ENCODE results near the gene XIRP2. TPM values are rescaled to one million over a fixed set of nuclear protein-coding genes. Genes with fewer than 3 reads are reported as not detected.

XIRP2 gene
- polyA plus RNA-seq, 1 experiment = not detected

- CTCF ChIA-PET = interaction anchor here (0.9 kb wide), 1 partner anchor 11 kb away, joined by 3 read pairs; no protein-coding TSS in a partner anchor
- POLR2A ChIA-PET = no interaction called here
- DNase-seq (ENCODE audit: low read depth) = no peak
These were observed 3.4 kb downstream of the XIRP2 start for GRCh38 chr2:166891727-166892126.

GRCh38 chr2:166892397-166892796 lies 4.1 kb downstream of the XIRP2 start:
- no peak for DNase-seq (ENCODE audit: low read depth)
- Histone ChIP-seq H3K27me3 (ENCODE audit: control insufficient read depth, insufficient read depth, low read length) (no peaks in the 10 kb centered on the region), H3K36me3 (ENCODE audit: control insufficient read depth, insufficient read depth, low read length) (no peaks in the 10 kb centered on the region), H3K4me3 (ENCODE audit: low read depth, low read length) (no peak overlapping the region)
- TF ChIP-seq CTCF (IDR thresholded peaks at IDR 0.05; ENCODE audit: insufficient read depth, low read depth, low read length) = no peak
- POLR2A ChIA-PET = no interaction called here
- CTCF ChIA-PET = no interaction called here

More at GRCh38 chr2:166891727-166892126, 3.4 kb downstream of the XIRP2 start:
- H3K36me3 ChIP-seq (ENCODE audit: control insufficient read depth, insufficient read depth, low read length) = no peaks in the 10 kb centered on the region
- no peak for TF ChIP-seq CTCF (IDR thresholded peaks at IDR 0.05; ENCODE audit: insufficient read depth, low read depth, low read length)
- no peak overlapping the region for H3K4me3 ChIP-seq (ENCODE audit: low read depth, low read length)
- no peaks in the 10 kb centered on the region for H3K27me3 ChIP-seq (ENCODE audit: control insufficient read depth, insufficient read depth, low read length)

GRCh38 chr2:166895243-166895642 lies 7.0 kb downstream of the XIRP2 start:
- Histone ChIP-seq H3K27me3 (ENCODE audit: control insufficient read depth, insufficient read depth, low read length) (no peaks in the 10 kb centered on the region), H3K36me3 (ENCODE audit: control insufficient read depth, insufficient read depth, low read length) (no peaks in the 10 kb centered on the region), H3K4me3 (ENCODE audit: low read depth, low read length) (no peak overlapping the region)
- ChIA-PET POLR2A (no interaction called here), CTCF (no interaction called here)
- TF ChIP-seq CTCF (IDR thresholded peaks at IDR 0.05; ENCODE audit: insufficient read depth, low read depth, low read length) = no peak
- no peak for DNase-seq (ENCODE audit: low read depth)

GRCh38 chr2:166897666-166898065 lies 9.4 kb downstream of the XIRP2 start:
- TF ChIP-seq CTCF (IDR thresholded peaks at IDR 0.05; ENCODE audit: insufficient read depth, low read depth, low read length) = no peak
- ChIA-PET CTCF (no interaction called here), POLR2A (no interaction called here)
- Histone ChIP-seq H3K27me3 (ENCODE audit: control insufficient read depth, insufficient read depth, low read length) (no peaks in the 10 kb centered on the region), H3K4me3 (ENCODE audit: low read depth, low read length) (no peak overlapping the region), H3K36me3 (ENCODE audit: control insufficient read depth, insufficient read depth, low read length) (no peaks in the 10 kb centered on the region)
- DNase-seq (ENCODE audit: low read depth) = no peak

GRCh38 chr2:166899676-166900075 lies 11.4 kb downstream of the XIRP2 start:
- no peak overlapping the region for H3K4me3 ChIP-seq (ENCODE audit: low read depth, low read length)
- H3K27me3 ChIP-seq (ENCODE audit: control insufficient read depth, insufficient read depth, low read length) = no peaks in the 10 kb centered on the region
- DNase-seq (ENCODE audit: low read depth) = no peak
- no peak for TF ChIP-seq CTCF (IDR thresholded peaks at IDR 0.05; ENCODE audit: insufficient read depth, low read depth, low read length)
- ChIA-PET CTCF (no interaction called here), POLR2A (no interaction called here)
- H3K36me3 ChIP-seq (ENCODE audit: control insufficient read depth, insufficient read depth, low read length) = no peaks in the 10 kb centered on the region
